Urothelium cell line (cell line): Measurements from ENCODE around the gene PLA2G4C.

ENCODE experiments used
- DNase-seq: peaks from one replicate; pipeline ENCODE4 v3.0.0; 2011; ENCODE audit warnings: low spot score, mixed read lengths
- FAIRE-seq: peaks from 2 replicates; lab custom pipeline; 2011; peaks lifted over from hg19 to GRCh38; lab: Jason Lieb, UNC

PLA2G4C gene

DNA sequence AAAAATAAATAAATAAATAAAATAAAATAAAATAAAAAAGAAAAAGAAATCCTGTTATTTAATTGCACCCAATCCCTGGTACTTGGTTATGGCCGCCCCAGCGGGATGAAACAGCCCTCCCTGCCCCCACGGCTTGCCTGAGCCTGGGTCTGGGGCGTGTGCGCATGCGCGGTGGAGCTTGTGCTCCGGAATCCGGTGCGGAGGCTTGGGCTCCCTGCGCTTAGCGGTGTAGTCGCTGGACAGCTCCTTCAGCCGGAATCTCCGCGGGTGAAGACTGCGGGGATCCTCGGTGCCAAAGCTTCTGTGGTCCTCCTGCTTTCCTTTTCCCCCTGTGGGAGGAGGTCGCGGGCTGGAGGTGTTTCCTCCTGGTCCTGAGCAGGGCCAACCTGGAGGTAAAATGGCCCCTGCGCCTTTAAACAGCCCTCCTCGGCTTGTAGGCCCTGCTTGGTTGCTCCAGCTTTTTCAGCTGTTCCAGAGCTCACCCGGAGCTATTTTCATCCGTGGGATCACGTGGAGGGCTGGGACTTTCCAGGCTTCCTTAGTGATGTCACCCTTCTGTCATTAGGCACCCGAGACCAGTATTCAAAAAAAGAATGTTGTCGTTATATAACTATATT lies at the start of gene PLA2G4C:
Gene PLA2G4C, minus strand, starts transcription at position 468 of the 617 bp plus-strand sequence. CDS start 4,288 bp downstream, outside the sequence.
- FAIRE-seq (no peak), DNase-seq (peak; percentile 97)

GRCh38 chr19:48158210-48158790 lies 47.7 kb upstream of the PLA2G4C start:
- DNase-seq (no peak), FAIRE-seq (no peak)

GRCh38 chr19:48154003-48154402 lies 43.4 kb upstream of the PLA2G4C start:
- DNase-seq (no peak), FAIRE-seq (no peak)

GRCh38 chr19:48152551-48152950 lies 41.9 kb upstream of the PLA2G4C start:
- FAIRE-seq, result no peak
- DNase-seq, result peak; percentile 53

DNA sequence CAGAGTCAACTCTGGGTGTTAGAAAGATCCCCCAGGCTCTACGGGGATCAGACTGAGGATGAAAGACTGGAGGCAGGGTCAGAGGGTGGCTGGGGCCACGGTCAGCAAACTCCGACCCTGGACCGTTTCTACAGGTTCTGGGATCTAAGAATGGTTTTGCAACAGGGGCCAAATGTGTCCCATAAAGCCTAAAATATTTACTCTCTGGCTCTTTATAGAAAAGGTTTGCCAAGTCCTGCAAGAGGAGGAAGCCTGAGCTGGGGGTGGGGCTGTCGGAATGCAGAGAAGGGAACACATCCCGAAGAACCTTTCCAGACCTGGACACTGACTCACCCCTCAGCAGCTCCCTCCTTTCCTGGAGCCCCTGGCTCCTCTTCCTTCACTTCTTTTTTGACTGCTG lies 38.8 kb upstream of the PLA2G4C start:
- FAIRE-seq (no peak), DNase-seq (no peak)

- FAIRE-seq (no peak), DNase-seq (no peak)
These were observed 38.0 kb upstream of the PLA2G4C start for GRCh38 chr19:48148576-48148975.

GRCh38 chr19:48147597-48148175 lies 37.1 kb upstream of the PLA2G4C start:
- DNase-seq (no peak), FAIRE-seq (no peak)

DNA sequence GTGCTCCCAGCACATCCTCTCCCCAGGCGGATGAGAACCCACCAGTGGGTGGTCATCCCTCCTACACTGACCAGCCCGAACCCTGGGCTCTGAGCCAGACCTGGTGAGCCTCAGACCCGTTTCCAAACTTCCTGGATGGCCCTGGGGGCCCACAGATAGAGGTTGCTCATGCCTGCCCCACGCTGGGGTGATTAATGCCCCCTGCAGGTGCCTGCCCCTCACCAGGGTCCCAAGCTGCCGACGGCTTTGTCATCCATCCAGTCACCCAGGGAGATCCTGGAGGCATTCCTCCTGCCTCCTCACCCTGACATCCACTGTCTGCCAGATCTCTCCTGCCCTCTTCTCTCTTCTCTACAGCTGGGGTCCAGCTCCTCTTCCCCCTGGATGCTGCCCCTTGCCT lies 28.4 kb upstream of the PLA2G4C start:
- no peak for DNase-seq
- no peak for FAIRE-seq

GRCh38 chr19:48137411-48137810 lies 26.8 kb upstream of the PLA2G4C start:
- FAIRE-seq, result no peak
- no peak for DNase-seq

DNA sequence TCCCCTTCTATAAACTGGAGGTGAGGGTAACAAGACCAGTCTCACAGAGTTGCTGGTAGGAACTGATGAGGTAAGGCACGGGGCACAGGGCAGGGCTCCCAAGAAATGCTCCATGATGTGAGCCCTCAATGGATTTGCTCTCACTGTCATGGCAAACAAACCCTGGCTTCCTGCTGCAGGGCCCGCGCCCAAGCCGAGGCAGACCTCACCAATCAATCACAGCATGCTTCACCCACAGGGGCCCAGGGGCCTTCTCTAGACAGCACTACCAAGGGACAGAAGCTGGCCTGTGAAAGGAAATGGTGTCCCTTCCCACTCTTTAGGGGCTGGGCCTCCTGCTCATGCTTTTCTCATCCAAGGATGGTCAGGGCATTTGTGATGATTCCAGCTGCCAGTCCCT lies 25.9 kb upstream of the PLA2G4C start:
- no peak for DNase-seq
- FAIRE-seq, result no peak

DNA sequence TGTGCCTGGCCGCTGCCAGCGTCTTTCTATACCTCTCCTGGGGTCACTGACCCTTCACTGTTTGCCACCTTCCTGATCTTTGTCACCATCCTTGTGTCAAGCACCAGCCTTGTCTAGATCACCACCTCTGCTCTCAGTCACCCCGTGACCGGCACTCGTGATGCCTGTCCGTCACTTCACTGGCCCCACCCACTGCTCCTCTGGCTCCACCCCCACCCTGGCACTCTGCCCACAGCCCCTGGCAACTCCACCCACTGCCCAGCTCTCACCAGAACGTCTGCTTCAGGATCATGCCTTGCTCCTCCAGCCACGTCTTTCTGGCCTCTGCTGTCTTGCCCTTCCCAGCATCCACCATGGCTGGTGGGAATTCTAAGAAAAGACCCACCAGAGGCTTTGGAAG lies 24.8 kb upstream of the PLA2G4C start:
- DNase-seq (peak; percentile 46), FAIRE-seq (peak; percentile 50)

DNA sequence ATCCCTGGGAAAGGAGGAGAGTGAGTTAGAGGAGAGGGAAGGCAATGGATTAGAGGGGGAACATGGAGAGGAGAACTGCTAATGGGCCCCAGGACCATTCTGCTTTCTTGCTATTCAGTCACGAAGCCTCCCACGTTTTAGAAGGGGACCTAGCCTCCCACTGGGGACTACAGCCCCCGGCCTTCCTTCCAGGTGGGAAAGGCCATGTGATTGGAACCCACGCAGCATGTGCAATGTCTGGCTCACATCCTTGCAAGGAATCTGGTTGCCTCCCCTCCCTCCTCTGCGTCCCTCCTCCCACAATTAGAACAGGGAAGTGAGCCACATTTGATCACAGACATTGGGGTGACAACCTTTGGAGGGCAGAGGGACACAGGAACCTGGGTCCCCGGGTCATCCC lies 22.5 kb upstream of the PLA2G4C start:
- FAIRE-seq, result no peak
- DNase-seq, result no peak

- no peak for DNase-seq
- FAIRE-seq, result no peak
These were observed 16.9 kb upstream of the PLA2G4C start for GRCh38 chr19:48127561-48127960.

GRCh38 chr19:48123907-48124651 lies 13.5 kb upstream of the PLA2G4C start:
- FAIRE-seq (no peak), DNase-seq (peak; percentile 64)

DNA sequence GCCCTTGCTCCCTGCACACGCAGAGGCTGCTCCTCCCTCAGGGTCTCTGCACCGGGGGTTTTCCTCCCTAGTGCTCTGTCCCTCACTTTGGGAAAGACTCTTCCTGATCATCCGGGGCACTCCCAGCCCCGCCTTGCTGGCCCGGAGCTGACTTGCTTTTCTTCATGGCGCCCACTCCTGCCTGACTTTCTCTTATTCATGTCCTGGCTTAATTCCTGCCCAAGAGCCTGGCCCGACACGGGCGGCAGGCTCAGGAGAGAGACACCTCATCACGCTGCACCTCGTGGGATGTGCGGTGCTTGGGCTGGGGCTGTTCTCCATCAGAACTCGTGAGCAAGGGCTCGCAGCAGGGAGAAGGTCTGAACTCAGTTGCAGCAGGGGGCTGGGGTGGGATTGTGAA lies 11.8 kb upstream of the PLA2G4C start:
- DNase-seq, result no peak
- FAIRE-seq, result no peak

DNA sequence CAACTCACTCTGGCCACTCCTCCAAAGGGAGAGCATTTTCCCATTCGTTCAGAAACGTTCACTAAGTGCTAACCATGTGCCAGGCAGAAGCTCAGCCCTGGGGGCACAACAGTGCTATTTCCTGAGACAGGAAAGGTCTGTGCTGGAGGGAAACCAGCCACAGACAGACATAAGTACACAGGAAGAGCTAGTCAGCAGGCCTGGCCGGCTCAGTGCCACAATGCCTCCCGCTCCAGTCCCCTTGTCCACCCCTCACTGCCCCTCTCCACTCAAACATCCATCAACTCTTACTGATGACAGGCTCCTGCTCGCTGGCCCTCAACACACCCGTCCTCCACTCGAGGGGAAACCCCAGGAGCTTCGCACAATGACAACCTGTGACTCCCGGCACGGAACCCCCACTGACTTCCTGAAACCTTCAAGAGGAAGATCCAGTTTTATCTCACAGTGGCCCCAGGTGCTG lies 11.3 kb upstream of the PLA2G4C start:
- DNase-seq, result no peak
- FAIRE-seq, result no peak

- DNase-seq, result no peak
- FAIRE-seq, result no peak
These were observed 10.4 kb upstream of the PLA2G4C start for GRCh38 chr19:48121066-48121465.

DNA sequence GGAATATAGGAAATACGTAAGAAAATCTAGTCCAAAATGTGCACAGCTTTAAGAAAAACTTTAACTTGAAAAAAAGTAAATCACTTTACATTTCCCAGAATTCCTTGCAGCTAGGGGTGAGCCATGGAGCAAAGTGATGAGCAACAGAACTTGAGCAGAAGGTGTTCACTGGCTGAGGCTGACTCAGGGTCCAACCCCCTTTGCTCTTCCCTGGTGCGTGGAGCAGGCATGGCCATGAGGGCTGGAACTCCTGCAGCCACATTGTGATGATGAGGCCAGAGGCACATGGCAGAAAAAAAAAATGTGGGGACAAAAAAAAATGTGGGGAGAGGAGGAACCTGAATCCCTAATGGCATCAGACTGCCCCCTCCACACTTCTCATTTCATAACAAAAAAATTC lies 9.9 kb upstream of the PLA2G4C start:
- no peak for DNase-seq
- no peak for FAIRE-seq

DNA sequence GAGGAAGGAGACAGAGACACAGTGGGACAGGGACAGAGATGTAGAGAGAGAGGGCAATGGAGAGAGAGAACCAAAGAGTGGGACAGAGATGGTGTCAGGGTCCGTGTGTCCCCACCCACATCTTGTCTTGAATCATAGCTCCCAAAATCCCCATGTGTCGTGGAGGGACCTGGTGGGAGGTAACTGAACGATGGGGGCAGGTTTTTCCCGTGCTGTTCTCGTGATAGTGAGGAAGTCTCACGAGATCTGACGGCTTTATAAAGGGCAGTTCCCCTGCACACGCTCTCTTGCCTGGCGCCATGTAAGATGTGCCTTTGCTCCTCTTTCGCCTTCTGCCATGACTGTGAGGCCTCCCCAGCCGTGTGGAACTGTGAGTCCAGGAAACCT lies 7.5 kb upstream of the PLA2G4C start:
- DNase-seq, result no peak
- FAIRE-seq, result no peak

DNA sequence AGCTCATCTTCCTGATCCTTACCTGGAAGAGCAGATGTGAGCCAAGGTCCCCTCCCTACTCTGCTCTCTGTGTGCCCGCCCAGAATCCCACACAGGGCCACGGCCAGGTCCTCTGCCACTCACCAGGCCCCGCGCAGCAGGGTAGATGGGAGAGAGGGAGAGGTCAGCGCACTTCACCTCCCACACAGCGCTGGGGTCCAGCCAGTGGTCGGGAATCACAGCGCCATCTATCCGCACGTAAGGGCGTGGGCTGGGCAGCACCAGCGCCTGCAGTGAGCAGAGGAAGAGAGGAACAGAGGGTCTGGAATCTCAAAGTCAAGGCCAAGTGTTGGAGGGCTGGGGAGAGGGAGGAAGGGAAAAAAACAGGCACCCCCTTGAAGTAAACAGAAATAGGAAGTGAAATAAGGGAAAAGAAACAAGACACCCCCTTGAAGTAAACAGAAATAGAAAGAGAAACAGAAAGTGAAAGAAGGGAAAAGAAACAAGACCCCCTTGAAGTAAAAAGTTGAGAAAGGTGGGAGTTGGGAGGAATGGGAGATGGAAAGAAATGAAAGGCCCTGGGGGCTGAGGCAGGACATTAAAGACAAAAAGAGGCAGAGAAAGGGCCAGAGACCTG lies 7.0 kb upstream of the PLA2G4C start:
- DNase-seq, result no peak
- FAIRE-seq, result no peak

- FAIRE-seq (no peak), DNase-seq (no peak)
These were observed 2.7 kb upstream of the PLA2G4C start for GRCh38 chr19:48113190-48113917.
